WTC11 (cell line): ENCODE measurements around the gene TIMP4. TPM values are rescaled to one million over a fixed set of nuclear protein-coding genes. Genes with fewer than 3 reads are reported as not detected.

Experiments
- ATAC-seq: fragments of 200-7000 bp; cut with Tn5 transposase; 2 replicates; pipeline ENCODE4 v1.10.0; 2021; ENCODE audit warnings: mild to moderate bottlenecking, moderate library complexity
- CTCF ChIA-PET: fragments of 300-600 bp; sonication (Branson Sonifier 250); formaldehyde crosslinking; loops from one replicate; lab custom pipeline; 2021; ENCODE audit warnings: antibody characterized with exemption; lab: Charles Lee
- POLR2A ChIA-PET: fragments of 350-600 bp; sonication (Branson Sonifier 250); formaldehyde crosslinking; loops from one replicate; lab custom pipeline; 2021; ENCODE audit warnings: antibody characterized with exemption; lab: Charles Lee
- DNase-seq: peaks from one replicate; pipeline ENCODE4 v3.0.0; 2021; ENCODE audit warnings: low spot score
- H3K27ac Mint-ChIP-seq: 2 replicates; pipeline ENCODE4 v1.8.0; 2021; ENCODE audit warnings: mixed read lengths
- H3K27me3 Mint-ChIP-seq: 2 replicates; pipeline ENCODE4 v1.8.0; 2021; ENCODE audit warnings: low read depth, mild to moderate bottlenecking, moderate library complexity, mixed read lengths
- H3K36me3 Mint-ChIP-seq: 2 replicates; pipeline ENCODE4 v1.8.0; 2021; ENCODE audit warnings: mixed read lengths
- H3K4me1 Mint-ChIP-seq: 2 replicates; pipeline ENCODE4 v1.8.0; 2022; ENCODE audit warnings: mixed read lengths
- H3K4me3 Mint-ChIP-seq: 2 replicates; pipeline ENCODE4 v1.8.0; 2021; ENCODE audit warnings: mild to moderate bottlenecking, moderate library complexity, mixed read lengths
- H3K9me3 Mint-ChIP-seq: 2 replicates; pipeline ENCODE4 v1.8.0; 2021; ENCODE audit warnings: mixed read lengths
- CREM ChIP-seq: sonication (generic); formaldehyde crosslinking; IDR thresholded peaks from 2 replicates; pipeline ENCODE4 v1.8.1; 2022; ENCODE audit warnings: mild to moderate bottlenecking, missing genetic modification reagents, moderate library complexity
- E2F5 ChIP-seq: sonication (generic); formaldehyde crosslinking; IDR thresholded peaks from 2 replicates; pipeline ENCODE4 v1.8.1; 2022; ENCODE audit warnings: mild to moderate bottlenecking, moderate library complexity, missing genetic modification reagents
- ESRRA ChIP-seq: sonication (generic); formaldehyde crosslinking; IDR thresholded peaks from 2 replicates; pipeline ENCODE4 v1.8.1; 2022; ENCODE audit warnings: mild to moderate bottlenecking, missing genetic modification reagents, borderline replicate concordance
- FOXP4 ChIP-seq: sonication (generic); formaldehyde crosslinking; IDR thresholded peaks from 2 replicates; pipeline ENCODE4 v1.8.0; 2022; ENCODE audit warnings: mild to moderate bottlenecking, missing genetic modification reagents
- IRF2 ChIP-seq: sonication (generic); formaldehyde crosslinking; IDR thresholded peaks from 2 replicates; pipeline ENCODE4 v1.8.0; 2022; ENCODE audit warnings: low read depth, missing genetic modification reagents, borderline replicate concordance
- NFE2L1 ChIP-seq: sonication (generic); formaldehyde crosslinking; IDR thresholded peaks from 2 replicates; pipeline ENCODE4 v1.8.1; 2023; ENCODE audit warnings: missing genetic modification reagents
- NFYB ChIP-seq: sonication (generic); formaldehyde crosslinking; conservative IDR thresholded peaks from 2 replicates; pipeline ENCODE4 v1.8.0; 2022; ENCODE audit warnings: low read depth, missing genetic modification reagents
- SMAD4 ChIP-seq: sonication (generic); formaldehyde crosslinking; IDR thresholded peaks from 2 replicates; pipeline ENCODE4 v1.8.0; 2022; ENCODE audit warnings: mild to moderate bottlenecking, missing genetic modification reagents
- TEAD4 ChIP-seq: sonication (generic); formaldehyde crosslinking; IDR thresholded peaks from 2 replicates; pipeline ENCODE4 v1.8.0; 2022; ENCODE audit warnings: mild to moderate bottlenecking, missing genetic modification reagents
- USF1 ChIP-seq: sonication (generic); formaldehyde crosslinking; IDR thresholded peaks from 2 replicates; pipeline ENCODE4 v1.8.0; 2022; ENCODE audit warnings: mild to moderate bottlenecking, missing genetic modification reagents
- ZNF425 ChIP-seq: fragments of 250-450 bp; sonication (Bioruptor Pico); conservative IDR thresholded peaks from 2 replicates; pipeline ENCODE4 v1.9.0; 2021; ENCODE audit warnings: mild to moderate bottlenecking
- ZNF512 ChIP-seq: sonication (generic); formaldehyde crosslinking; IDR thresholded peaks from 2 replicates; pipeline ENCODE4 v1.8.1; 2022; ENCODE audit warnings: missing genetic modification reagents, borderline replicate concordance
- total RNA-seq: library from RNA; stranded (reverse); gene quantifications from 3 replicates; pipeline ENCODE4 v1.2.3, GENCODE V29; 2021
- TF ChIP-seq, protein P1 (sequence below): sonication (generic); formaldehyde crosslinking; IDR thresholded peaks from 2 replicates; pipeline ENCODE4 v1.8.1; 2023; ENCODE audit warnings: mild to moderate bottlenecking, missing genetic modification reagents, borderline replicate concordance
- TF ChIP-seq, protein P2 (sequence below): fragments of 250-450 bp; sonication (Bioruptor Pico); IDR thresholded peaks from 2 replicates; pipeline ENCODE4 v1.8.0; 2021; ENCODE audit warnings: mild to moderate bottlenecking
- TF ChIP-seq, protein P3 (sequence below): fragments of 250-450 bp; sonication (Bioruptor Pico); IDR thresholded peaks from 2 replicates; pipeline ENCODE4 v1.9.0; 2021; ENCODE audit warnings: mild to moderate bottlenecking
- TF ChIP-seq, protein P4 (sequence below): fragments of 200-600 bp; IDR thresholded peaks from 2 replicates; pipeline ENCODE4 v1.8.0; 2022; ENCODE audit warnings: antibody characterized with exemption

TIMP4 gene
- total RNA-seq, 1 experiment from 2014 or later: 11.8 TPM

DNA sequence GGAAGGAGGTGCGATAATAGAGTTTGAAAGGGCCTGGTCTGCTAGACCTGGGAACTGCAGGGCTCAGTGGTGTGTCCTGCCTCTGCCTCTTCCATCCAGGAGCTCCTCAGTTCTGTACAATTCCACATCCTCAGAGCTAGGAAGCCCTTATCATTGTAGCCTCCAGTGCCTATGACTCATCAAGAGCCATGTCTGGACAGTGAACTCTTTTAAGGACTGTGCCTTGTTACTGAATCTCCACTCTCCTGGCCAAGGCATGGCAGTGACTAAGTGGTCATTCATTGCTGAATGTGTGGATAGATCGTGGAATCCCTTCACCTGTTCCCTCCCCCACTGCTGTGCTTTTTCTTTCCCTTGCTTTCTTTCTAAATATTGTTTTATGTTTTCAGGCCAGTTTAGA, 2.9 kb downstream of the TIMP4 start (continued):
- TF ChIP-seq, protein P1, sequence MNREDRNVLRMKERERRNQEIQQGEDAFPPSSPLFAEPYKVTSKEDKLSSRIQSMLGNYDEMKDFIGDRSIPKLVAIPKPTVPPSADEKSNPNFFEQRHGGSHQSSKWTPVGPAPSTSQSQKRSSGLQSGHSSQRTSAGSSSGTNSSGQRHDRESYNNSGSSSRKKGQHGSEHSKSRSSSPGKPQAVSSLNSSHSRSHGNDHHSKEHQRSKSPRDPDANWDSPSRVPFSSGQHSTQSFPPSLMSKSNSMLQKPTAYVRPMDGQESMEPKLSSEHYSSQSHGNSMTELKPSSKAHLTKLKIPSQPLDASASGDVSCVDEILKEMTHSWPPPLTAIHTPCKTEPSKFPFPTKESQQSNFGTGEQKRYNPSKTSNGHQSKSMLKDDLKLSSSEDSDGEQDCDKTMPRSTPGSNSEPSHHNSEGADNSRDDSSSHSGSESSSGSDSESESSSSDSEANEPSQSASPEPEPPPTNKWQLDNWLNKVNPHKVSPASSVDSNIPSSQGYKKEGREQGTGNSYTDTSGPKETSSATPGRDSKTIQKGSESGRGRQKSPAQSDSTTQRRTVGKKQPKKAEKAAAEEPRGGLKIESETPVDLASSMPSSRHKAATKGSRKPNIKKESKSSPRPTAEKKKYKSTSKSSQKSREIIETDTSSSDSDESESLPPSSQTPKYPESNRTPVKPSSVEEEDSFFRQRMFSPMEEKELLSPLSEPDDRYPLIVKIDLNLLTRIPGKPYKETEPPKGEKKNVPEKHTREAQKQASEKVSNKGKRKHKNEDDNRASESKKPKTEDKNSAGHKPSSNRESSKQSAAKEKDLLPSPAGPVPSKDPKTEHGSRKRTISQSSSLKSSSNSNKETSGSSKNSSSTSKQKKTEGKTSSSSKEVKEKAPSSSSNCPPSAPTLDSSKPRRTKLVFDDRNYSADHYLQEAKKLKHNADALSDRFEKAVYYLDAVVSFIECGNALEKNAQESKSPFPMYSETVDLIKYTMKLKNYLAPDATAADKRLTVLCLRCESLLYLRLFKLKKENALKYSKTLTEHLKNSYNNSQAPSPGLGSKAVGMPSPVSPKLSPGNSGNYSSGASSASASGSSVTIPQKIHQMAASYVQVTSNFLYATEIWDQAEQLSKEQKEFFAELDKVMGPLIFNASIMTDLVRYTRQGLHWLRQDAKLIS: no peak
- TF ChIP-seq NFE2L1 (CRISPR knock-in tag) (no peak), USF1 (CRISPR knock-in tag) (no peak)
- TF ChIP-seq, protein P2, sequence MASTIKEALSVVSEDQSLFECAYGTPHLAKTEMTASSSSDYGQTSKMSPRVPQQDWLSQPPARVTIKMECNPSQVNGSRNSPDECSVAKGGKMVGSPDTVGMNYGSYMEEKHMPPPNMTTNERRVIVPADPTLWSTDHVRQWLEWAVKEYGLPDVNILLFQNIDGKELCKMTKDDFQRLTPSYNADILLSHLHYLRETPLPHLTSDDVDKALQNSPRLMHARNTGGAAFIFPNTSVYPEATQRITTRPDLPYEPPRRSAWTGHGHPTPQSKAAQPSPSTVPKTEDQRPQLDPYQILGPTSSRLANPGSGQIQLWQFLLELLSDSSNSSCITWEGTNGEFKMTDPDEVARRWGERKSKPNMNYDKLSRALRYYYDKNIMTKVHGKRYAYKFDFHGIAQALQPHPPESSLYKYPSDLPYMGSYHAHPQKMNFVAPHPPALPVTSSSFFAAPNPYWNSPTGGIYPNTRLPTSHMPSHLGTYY (CRISPR knock-in tag): no peak

GRCh38 chr3:12155264-12155663, 3.4 kb downstream of the TIMP4 start:
- Mint-ChIP-seq H3K4me1 (peaks cover 30% of the 10 kb centered on the region), H3K27ac (no peak overlapping the region)
- no peak for ATAC-seq
- TF ChIP-seq SMAD4 (CRISPR knock-in tag) (no peak), FOXP4 (CRISPR knock-in tag) (no peak), ESRRA (no peak), CREM (no peak), IRF2 (CRISPR knock-in tag) (no peak), NFYB (no peak), ZNF425 (no peak), TEAD4 (CRISPR knock-in tag) (no peak), E2F5 (CRISPR knock-in tag) (no peak), ZNF512 (no peak)
- TF ChIP-seq, protein P3, sequence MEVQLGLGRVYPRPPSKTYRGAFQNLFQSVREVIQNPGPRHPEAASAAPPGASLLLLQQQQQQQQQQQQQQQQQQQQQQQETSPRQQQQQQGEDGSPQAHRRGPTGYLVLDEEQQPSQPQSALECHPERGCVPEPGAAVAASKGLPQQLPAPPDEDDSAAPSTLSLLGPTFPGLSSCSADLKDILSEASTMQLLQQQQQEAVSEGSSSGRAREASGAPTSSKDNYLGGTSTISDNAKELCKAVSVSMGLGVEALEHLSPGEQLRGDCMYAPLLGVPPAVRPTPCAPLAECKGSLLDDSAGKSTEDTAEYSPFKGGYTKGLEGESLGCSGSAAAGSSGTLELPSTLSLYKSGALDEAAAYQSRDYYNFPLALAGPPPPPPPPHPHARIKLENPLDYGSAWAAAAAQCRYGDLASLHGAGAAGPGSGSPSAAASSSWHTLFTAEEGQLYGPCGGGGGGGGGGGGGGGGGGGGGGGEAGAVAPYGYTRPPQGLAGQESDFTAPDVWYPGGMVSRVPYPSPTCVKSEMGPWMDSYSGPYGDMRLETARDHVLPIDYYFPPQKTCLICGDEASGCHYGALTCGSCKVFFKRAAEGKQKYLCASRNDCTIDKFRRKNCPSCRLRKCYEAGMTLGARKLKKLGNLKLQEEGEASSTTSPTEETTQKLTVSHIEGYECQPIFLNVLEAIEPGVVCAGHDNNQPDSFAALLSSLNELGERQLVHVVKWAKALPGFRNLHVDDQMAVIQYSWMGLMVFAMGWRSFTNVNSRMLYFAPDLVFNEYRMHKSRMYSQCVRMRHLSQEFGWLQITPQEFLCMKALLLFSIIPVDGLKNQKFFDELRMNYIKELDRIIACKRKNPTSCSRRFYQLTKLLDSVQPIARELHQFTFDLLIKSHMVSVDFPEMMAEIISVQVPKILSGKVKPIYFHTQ (CRISPR knock-in tag): no peak
- TF ChIP-seq, protein P4, sequence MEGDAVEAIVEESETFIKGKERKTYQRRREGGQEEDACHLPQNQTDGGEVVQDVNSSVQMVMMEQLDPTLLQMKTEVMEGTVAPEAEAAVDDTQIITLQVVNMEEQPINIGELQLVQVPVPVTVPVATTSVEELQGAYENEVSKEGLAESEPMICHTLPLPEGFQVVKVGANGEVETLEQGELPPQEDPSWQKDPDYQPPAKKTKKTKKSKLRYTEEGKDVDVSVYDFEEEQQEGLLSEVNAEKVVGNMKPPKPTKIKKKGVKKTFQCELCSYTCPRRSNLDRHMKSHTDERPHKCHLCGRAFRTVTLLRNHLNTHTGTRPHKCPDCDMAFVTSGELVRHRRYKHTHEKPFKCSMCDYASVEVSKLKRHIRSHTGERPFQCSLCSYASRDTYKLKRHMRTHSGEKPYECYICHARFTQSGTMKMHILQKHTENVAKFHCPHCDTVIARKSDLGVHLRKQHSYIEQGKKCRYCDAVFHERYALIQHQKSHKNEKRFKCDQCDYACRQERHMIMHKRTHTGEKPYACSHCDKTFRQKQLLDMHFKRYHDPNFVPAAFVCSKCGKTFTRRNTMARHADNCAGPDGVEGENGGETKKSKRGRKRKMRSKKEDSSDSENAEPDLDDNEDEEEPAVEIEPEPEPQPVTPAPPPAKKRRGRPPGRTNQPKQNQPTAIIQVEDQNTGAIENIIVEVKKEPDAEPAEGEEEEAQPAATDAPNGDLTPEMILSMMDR: no peak

More at GRCh38 chr3:12155264-12155663, 3.4 kb downstream of the TIMP4 start:
- Mint-ChIP-seq H3K4me3 (no peak overlapping the region), H3K9me3 (no peaks in the 10 kb centered on the region), H3K27me3 (no peaks in the 10 kb centered on the region), H3K36me3 (peaks cover 4% of the 10 kb centered on the region; the same call in 1 of the 2 replicates)
- no peak for DNase-seq
- CTCF ChIA-PET: no interaction called here
- POLR2A ChIA-PET: no interaction called here
